Mesendoderm (in vitro differentiated cells): Measurements from ENCODE around the gene C10orf95.

Experiments
- DNase-seq: peaks from one replicate; pipeline ENCODE4 v3.0.0; 2013
- H2AK5ac ChIP-seq: 2 replicates; pipeline ENCODE4 v1.6.1; 2013; ENCODE audit warnings: low read length, inconsistent platforms
- H2BK120ac ChIP-seq: 2 replicates; pipeline ENCODE4 v1.6.1; 2013; ENCODE audit warnings: low read depth, mild to moderate bottlenecking, low read length, moderate library complexity, mixed read lengths
- H2BK15ac ChIP-seq: replicated peaks from 2 replicates; pipeline ENCODE4 v1.6.1; 2013; ENCODE audit warnings: low read depth, mild to moderate bottlenecking, moderate library complexity
- H2BK5ac ChIP-seq: 2 replicates; pipeline ENCODE4 v1.6.1; 2013; ENCODE audit warnings: low read length, inconsistent platforms
- H3K18ac ChIP-seq: 2 replicates; pipeline ENCODE4 v1.6.1; 2013; ENCODE audit warnings: mild to moderate bottlenecking, low read length, mixed read lengths
- H3K23ac ChIP-seq: one replicate; pipeline ENCODE4 v1.6.1; 2013; ENCODE audit warnings: low read length
- H3K27ac ChIP-seq: 2 replicates; pipeline ENCODE4 v1.5.1; 2013; ENCODE audit warnings: low read depth, mild to moderate bottlenecking, inconsistent platforms, low read length, moderate library complexity
- H3K27me3 ChIP-seq: 2 replicates; pipeline ENCODE4 v1.6.1; 2013; ENCODE audit warnings: low read length, control low read depth, mild to moderate bottlenecking, inconsistent platforms; ENCODE audit not compliant: insufficient read depth, poor library complexity
- H3K36me3 ChIP-seq: 2 replicates; pipeline ENCODE4 v1.6.1; 2013; ENCODE audit warnings: low read length, inconsistent platforms; ENCODE audit not compliant: control insufficient read depth, insufficient read depth
- H3K4ac ChIP-seq: one replicate; pipeline ENCODE4 v1.6.1; 2013; ENCODE audit warnings: low read depth, mild to moderate bottlenecking, low read length, moderate library complexity
- H3K4me1 ChIP-seq: 2 replicates; pipeline ENCODE4 v1.6.1; 2013; ENCODE audit warnings: low read depth, low read length, inconsistent platforms; ENCODE audit not compliant: control insufficient read depth
- H3K4me2 ChIP-seq: 2 replicates; pipeline ENCODE4 v1.6.1; 2013; ENCODE audit warnings: low read length
- H3K4me3 ChIP-seq: 2 replicates; pipeline ENCODE4 v1.5.1; 2013; ENCODE audit warnings: mild to moderate bottlenecking, low read length
- H3K56ac ChIP-seq: one replicate; pipeline ENCODE4 v1.6.1; 2013; ENCODE audit warnings: low read length
- H3K79me1 ChIP-seq: 2 replicates; pipeline ENCODE4 v1.6.1; 2013; ENCODE audit warnings: low read length, inconsistent platforms
- H3K79me2 ChIP-seq: 2 replicates; pipeline ENCODE4 v1.6.1; 2013; ENCODE audit warnings: mild to moderate bottlenecking, low read length; ENCODE audit not compliant: control insufficient read depth, insufficient read depth
- H3K9ac ChIP-seq: 2 replicates; pipeline ENCODE4 v1.6.1; 2013; ENCODE audit warnings: low read length, inconsistent platforms
- H4K5ac ChIP-seq: one replicate; pipeline ENCODE4 v1.6.1; 2013; ENCODE audit warnings: low read length
- H4K8ac ChIP-seq: one replicate; pipeline ENCODE4 v1.6.1; 2013; ENCODE audit warnings: low read depth, mild to moderate bottlenecking, control low read depth, low read length, moderate library complexity
- WGBS: extraction: QIAGEN DNeasy Blood & Tissue Kit; methylation state at CpG from one replicate; pipeline ENCODE4 v1.1.7; 2013; ENCODE audit warnings: low lambda C conversion rate, missing lambda C conversion rate; ENCODE audit not compliant: insufficient coverage; ENCODE audit errors: extremely low coverage; 5-methylcytosine and 5-hydroxymethylcytosine counted together

Gene C10orf95

GRCh38 chr10:102492983-102493382 lies 41.6 kb upstream of the C10orf95 start:
- no peak for DNase-seq
- Histone ChIP-seq H2BK5ac (no peak overlapping the region), H3K4me1 (no peaks in the 10 kb centered on the region), H3K23ac (no peak overlapping the region), H4K5ac (no peak overlapping the region), H3K27ac (no peak overlapping the region), H2BK15ac (no peak overlapping the region), H3K36me3 (peaks cover 5% of the 10 kb centered on the region), H2AK5ac (no peak overlapping the region), H4K8ac (no peak overlapping the region), H3K4ac (no peak overlapping the region), H3K56ac (no peak overlapping the region), H3K18ac (no peak overlapping the region), H3K27me3 (no peaks in the 10 kb centered on the region), H3K4me2 (no peak overlapping the region), H3K79me1 (peaks cover 16% of the 10 kb centered on the region), H3K9ac (no peak overlapping the region), H3K4me3 (no peak overlapping the region), H3K79me2 (peaks cover 20% of the 10 kb centered on the region), H2BK120ac (no peak overlapping the region)
- no CpG with 5 or more reads among the region's 2 CpGs for WGBS

DNA sequence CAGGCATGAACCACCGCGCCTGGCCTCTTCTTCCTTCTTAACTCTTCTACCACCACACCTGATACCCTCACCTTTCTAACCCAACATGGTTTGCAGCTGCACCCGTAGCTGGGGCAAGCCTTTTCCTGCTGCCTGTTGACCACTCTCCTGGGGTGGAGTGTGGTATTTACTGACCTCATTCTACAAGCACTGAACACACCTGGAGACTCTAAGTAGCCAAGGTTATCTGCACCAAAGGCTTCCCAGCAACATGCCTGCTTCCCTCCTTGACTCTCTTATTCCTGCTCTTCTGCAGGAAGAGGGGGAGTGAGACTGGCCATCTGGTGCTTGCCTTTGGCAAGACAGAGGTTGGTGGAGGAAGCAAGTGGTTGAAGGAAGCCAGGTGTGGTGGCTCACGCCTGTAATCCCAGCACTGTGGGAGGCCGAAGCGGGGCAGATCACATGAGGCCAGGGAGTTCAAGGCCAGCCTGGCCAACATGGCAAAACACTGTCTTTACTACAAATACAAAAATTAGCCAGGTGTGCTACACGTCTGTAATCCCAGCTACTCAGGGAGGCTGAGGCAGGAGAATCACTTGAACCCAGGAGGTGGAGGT lies 41.1 kb upstream of the C10orf95 start:
- Histone ChIP-seq H2BK5ac (no peak overlapping the region), H3K36me3 (peaks cover 6% of the 10 kb centered on the region), H3K79me1 (peaks cover 16% of the 10 kb centered on the region), H3K27ac (no peak overlapping the region), H3K4me2 (no peak overlapping the region), H2BK15ac (no peak overlapping the region), H3K9ac (no peak overlapping the region), H3K18ac (no peak overlapping the region), H4K5ac (no peak overlapping the region), H2BK120ac (no peak overlapping the region), H3K56ac (no peak overlapping the region), H4K8ac (no peak overlapping the region), H3K4me3 (no peak overlapping the region), H3K79me2 (peaks cover 16% of the 10 kb centered on the region), H3K4ac (no peak overlapping the region), H3K27me3 (no peaks in the 10 kb centered on the region), H3K23ac (no peak overlapping the region), H3K4me1 (no peaks in the 10 kb centered on the region), H2AK5ac (no peak overlapping the region)
- no peak for DNase-seq
- no CpG with 5 or more reads among the region's 7 CpGs for WGBS

DNA sequence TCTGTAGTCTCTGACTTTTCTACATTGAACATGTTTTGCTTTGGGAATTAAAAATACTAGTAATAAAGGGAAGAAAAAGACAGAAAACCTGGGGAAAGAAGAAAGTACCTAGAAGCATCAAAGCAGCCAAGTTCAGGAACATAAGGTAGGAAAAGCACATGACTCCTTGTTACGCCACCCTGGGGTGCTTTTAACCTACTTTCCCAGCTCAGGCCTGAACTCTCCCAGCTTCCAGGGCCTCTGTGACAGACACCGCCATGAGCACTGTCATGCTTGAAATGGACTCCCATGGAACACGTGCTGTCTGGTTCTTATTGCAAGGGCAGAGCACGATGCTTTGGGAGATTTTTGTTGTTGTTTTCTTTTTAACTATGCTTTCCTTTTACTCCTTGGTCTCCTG lies 39.8 kb upstream of the C10orf95 start:
- Histone ChIP-seq H3K27ac (no peak overlapping the region), H2BK120ac (no peak overlapping the region), H2BK15ac (no peak overlapping the region), H4K8ac (no peak overlapping the region), H3K4me3 (no peak overlapping the region), H2AK5ac (no peak overlapping the region), H3K18ac (no peak overlapping the region), H3K79me2 (peaks cover 11% of the 10 kb centered on the region), H3K4me2 (no peak overlapping the region), H3K4ac (no peak overlapping the region), H3K9ac (no peak overlapping the region), H4K5ac (no peak overlapping the region), H3K36me3 (peaks cover 6% of the 10 kb centered on the region), H3K56ac (no peak overlapping the region), H3K79me1 (peaks cover 10% of the 10 kb centered on the region), H3K27me3 (no peaks in the 10 kb centered on the region), H3K4me1 (no peaks in the 10 kb centered on the region), H2BK5ac (no peak overlapping the region), H3K23ac (no peak overlapping the region)
- DNase-seq = no peak
- WGBS = no CpG with 5 or more reads among the region's 4 CpGs

DNA sequence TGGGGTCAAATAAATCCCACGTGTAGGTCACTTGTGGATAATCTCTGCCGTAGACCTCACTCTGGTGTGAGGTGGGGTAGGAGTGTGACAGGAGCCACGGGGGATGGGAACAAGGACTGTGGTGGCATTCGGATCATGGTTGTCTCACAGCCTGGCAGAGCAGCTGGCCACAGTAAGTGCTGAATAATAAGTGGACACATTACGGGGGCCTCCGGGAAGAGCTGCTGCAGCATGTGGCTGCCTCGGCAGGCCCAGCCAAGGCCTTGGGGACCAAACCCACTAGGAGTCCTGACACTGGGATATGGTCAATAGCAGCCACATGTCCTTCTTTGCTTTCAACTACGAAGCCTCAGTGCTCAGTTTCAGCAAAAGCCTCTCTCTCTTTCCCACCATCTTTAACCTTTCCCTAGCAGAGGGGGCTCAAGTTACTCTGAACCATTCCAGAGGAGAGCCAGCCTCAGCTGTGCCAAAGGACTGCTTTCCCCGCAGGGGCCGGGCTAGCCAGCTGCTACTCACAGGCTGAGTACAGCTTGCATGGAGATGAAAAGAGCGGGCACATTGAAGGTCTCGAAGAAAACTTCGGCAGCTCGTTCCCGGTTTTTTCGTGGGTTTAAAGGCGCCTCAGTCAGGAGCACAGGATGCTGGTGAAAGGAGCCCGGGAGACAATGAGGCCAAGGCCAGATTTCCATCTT lies 33.9 kb upstream of the C10orf95 start:
- no peak overlapping the region for H2BK15ac ChIP-seq
- no peaks in the 10 kb centered on the region for H3K27me3 ChIP-seq
- no peak overlapping the region for H3K18ac ChIP-seq
- no peak overlapping the region for H4K8ac ChIP-seq
- no peaks in the 10 kb centered on the region for H3K4me1 ChIP-seq
- H3K27ac ChIP-seq = no peak overlapping the region
- no peak overlapping the region for H2AK5ac ChIP-seq
- H3K79me1 ChIP-seq = no peaks in the 10 kb centered on the region
- no peak overlapping the region for H2BK5ac ChIP-seq
- H3K4ac ChIP-seq = no peak overlapping the region
- H3K36me3 ChIP-seq = peaks cover 27% of the 10 kb centered on the region
- no CpG with 5 or more reads among the region's 18 CpGs for WGBS
- no peaks in the 10 kb centered on the region for H3K79me2 ChIP-seq
- H2BK120ac ChIP-seq = no peak overlapping the region
- H3K4me2 ChIP-seq = no peak overlapping the region
- no peak overlapping the region for H3K9ac ChIP-seq
- H3K56ac ChIP-seq = no peak overlapping the region
- DNase-seq = no peak
- no peak overlapping the region for H3K23ac ChIP-seq
- no peak overlapping the region for H4K5ac ChIP-seq
- H3K4me3 ChIP-seq = no peak overlapping the region

- no peak overlapping the region for H2BK15ac ChIP-seq
- no peak overlapping the region for H3K23ac ChIP-seq
- no peak overlapping the region for H2AK5ac ChIP-seq
- no peak overlapping the region for H2BK120ac ChIP-seq
- H4K5ac ChIP-seq = no peak overlapping the region
- no CpG with 5 or more reads among the region's 13 CpGs for WGBS
- no peak overlapping the region for H3K27ac ChIP-seq
- no peak overlapping the region for H3K18ac ChIP-seq
- H3K4ac ChIP-seq = no peak overlapping the region
- peaks cover 27% of the 10 kb centered on the region for H3K36me3 ChIP-seq
- no peak for DNase-seq
- H3K56ac ChIP-seq = no peak overlapping the region
- no peak overlapping the region for H3K4me3 ChIP-seq
- H2BK5ac ChIP-seq = no peak overlapping the region
- no peaks in the 10 kb centered on the region for H3K79me1 ChIP-seq
- H3K79me2 ChIP-seq = no peaks in the 10 kb centered on the region
- no peaks in the 10 kb centered on the region for H3K27me3 ChIP-seq
- H4K8ac ChIP-seq = no peak overlapping the region
- no peaks in the 10 kb centered on the region for H3K4me1 ChIP-seq
- H3K4me2 ChIP-seq = no peak overlapping the region
- no peak overlapping the region for H3K9ac ChIP-seq
Measured at GRCh38 chr10:102484021-102484420, 32.7 kb upstream of the C10orf95 start.

- DNase-seq = no peak
- H2BK120ac ChIP-seq = no peak overlapping the region
- no peak overlapping the region for H3K23ac ChIP-seq
- H3K4ac ChIP-seq = no peak overlapping the region
- no peaks in the 10 kb centered on the region for H3K79me1 ChIP-seq
- no peak overlapping the region for H3K56ac ChIP-seq
- H2AK5ac ChIP-seq = no peak overlapping the region
- H2BK15ac ChIP-seq = no peak overlapping the region
- H3K27me3 ChIP-seq = no peaks in the 10 kb centered on the region
- H2BK5ac ChIP-seq = no peak overlapping the region
- no peak overlapping the region for H3K4me3 ChIP-seq
- H3K36me3 ChIP-seq = peaks cover 19% of the 10 kb centered on the region
- H3K79me2 ChIP-seq = no peaks in the 10 kb centered on the region
- no peak overlapping the region for H4K8ac ChIP-seq
- no peak overlapping the region for H4K5ac ChIP-seq
- no peaks in the 10 kb centered on the region for H3K4me1 ChIP-seq
- H3K9ac ChIP-seq = no peak overlapping the region
- H3K4me2 ChIP-seq = no peak overlapping the region
- WGBS = no CpG with 5 or more reads among the region's 9 CpGs
- no peak overlapping the region for H3K18ac ChIP-seq
- no peak overlapping the region for H3K27ac ChIP-seq
Measured at GRCh38 chr10:102480396-102480795, 29.1 kb upstream of the C10orf95 start.
